GM12801 (cell line): ENCODE data around the gene CIDEB.

Experiments
- TF ChIP-seq, protein P1 (sequence below): IDR thresholded peaks from one replicate; pipeline ENCODE4 v1.5.1; 2011; ENCODE audit warnings: control low read depth; ENCODE audit not compliant: insufficient read length; ENCODE audit errors: extremely low read depth

CIDEB gene

DNA sequence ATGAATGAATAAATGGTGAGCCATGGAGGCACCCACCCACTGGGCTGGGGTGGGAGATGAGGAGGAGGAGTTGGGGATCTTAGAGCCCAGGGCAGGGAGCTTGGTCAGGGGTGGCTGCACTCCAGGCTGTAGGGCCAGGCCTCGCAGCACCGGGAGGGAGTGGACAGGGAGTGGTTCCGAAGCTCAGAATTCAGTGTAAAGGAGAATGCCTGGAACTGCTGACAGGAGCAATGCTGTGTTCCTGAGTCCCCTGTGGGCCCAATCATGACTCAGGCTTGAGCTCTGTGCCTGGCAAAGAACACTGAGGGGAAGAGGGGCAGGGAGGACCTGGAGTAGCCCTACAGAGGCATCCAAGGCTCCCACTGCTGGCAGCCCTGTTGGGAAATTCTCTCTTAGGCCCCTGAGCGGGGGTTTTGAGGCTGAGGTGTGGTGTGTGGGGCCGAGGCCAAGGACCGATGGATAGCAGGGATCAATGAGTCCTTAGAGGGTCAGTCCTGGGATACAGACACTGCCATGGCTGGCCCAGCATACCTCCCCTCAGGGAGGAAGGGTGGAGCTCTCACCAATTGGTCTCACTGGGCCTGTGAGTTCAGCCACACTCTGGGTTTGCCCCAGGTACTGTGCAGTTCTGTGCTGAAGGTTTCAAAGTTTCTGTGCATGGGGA is 26.8 kb downstream of the CIDEB start:
- TF ChIP-seq, protein P1, sequence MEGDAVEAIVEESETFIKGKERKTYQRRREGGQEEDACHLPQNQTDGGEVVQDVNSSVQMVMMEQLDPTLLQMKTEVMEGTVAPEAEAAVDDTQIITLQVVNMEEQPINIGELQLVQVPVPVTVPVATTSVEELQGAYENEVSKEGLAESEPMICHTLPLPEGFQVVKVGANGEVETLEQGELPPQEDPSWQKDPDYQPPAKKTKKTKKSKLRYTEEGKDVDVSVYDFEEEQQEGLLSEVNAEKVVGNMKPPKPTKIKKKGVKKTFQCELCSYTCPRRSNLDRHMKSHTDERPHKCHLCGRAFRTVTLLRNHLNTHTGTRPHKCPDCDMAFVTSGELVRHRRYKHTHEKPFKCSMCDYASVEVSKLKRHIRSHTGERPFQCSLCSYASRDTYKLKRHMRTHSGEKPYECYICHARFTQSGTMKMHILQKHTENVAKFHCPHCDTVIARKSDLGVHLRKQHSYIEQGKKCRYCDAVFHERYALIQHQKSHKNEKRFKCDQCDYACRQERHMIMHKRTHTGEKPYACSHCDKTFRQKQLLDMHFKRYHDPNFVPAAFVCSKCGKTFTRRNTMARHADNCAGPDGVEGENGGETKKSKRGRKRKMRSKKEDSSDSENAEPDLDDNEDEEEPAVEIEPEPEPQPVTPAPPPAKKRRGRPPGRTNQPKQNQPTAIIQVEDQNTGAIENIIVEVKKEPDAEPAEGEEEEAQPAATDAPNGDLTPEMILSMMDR: no peak

DNA sequence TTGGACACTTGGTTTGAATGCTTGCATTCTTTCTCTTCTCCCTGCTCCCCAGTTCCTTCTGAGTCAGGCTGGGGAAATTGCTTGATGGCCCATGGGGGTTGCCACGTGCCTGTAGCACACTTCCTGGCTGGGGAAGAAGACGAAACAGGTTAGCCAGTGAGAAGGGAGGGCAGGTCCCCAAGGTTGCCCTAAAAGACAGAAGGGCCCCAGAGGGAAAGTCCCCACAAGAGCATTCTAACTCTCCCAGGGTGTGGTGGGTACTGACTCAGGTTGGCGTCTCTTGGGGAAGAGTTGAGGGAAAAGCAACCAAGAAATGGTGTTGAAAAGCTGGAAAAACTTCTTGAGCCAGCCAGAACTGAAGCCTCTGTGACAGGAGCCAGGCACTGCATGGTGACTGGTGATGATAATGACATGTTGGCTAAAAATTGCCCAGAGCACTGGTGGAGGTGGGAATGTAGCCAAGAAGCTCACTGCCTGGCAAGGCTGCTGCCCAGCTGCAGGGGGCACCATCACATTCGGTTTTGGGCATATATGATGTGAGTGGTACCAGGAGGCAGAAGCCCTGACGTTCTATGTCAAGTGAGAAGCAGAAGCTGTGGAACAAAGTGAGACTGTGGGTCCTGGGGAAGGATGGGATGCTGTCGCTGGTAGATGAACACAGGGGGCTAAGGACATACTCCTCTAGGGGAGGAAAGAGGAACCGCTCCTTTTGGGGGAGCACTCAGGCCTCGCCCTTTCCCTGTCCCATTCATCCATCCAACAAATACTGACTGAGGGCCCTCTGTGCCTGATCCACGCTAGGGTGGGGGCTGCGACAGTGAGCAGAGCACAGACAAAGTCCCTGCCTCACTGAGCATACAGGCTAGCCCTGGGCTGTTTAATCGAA is 28.2 kb downstream of the CIDEB start:
- TF ChIP-seq, protein P1: no peak

DNA sequence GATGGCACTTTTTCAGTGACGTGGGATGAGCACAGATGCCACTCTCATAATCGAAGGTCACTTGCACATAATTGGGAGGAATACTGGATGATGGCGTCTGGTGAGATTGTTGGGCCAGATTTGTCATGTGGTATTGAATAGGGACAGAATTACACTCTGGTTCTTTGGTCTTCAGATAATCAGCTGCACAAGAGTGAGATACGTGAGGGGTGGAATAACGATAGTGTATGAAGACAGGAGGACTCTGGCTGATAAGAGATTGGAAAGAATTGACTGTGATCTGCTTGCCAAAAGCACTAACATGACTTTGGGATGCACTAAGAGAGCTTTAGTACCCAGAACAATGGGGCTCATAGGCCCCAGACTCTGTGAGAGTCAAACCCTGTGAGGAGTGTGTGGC is 29.4 kb downstream of the CIDEB start:
- TF ChIP-seq, protein P1: no peak

DNA sequence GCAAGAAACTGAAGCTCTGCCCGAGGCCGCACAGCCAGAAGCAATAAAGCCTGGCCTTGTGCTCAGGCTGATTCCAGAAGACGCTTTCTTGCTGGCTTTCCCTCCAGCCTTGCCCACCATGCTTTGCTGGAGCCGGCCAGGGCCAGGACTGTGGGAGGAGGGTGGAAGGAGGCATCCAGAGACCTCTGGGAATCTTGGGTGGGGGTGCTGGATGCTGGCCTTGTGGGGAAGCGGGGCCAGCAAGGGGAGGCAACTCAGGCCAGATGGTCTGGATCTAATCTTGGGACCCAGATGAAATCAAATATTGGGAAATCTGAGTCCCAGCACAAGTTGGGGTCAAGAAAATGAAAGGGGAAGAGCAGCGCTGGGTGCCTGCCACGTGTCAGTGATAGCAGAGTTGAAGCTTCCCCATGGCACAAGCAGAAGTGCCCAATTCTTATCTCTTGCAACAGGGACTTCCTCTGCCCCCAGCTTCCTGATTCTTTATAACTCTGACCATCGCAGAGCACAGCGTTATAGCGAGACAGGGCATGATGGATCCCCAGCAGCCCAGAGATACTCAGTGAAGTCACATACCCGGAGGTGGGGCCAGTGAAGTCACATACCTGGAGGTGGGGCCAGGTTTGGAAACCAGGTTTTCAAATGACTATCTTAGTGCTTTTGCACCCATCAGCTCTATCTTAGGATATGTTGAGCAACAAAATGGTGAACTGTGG is 30.0 kb downstream of the CIDEB start:
- TF ChIP-seq, protein P1: no peak

DNA sequence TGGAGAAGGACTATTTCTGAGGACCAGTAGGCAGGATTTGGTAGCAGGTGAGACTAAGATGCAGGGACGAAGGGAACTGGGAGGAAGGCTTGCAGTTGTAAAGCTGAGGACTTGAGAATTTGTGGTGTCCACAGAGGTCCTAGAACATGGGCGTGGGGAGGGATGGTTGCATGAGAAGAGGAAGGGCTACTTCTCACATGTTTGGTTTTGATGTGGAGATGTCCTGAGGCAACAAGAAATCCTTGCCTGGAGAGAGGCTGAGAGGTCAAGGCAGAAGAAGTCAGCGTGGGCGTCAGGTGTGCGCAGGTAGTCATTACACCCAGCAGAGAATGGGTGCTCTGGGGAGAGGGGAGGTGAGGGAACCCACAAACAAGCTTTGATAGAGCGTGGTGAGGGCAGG is 30.7 kb downstream of the CIDEB start:
- TF ChIP-seq, protein P1: no peak

DNA sequence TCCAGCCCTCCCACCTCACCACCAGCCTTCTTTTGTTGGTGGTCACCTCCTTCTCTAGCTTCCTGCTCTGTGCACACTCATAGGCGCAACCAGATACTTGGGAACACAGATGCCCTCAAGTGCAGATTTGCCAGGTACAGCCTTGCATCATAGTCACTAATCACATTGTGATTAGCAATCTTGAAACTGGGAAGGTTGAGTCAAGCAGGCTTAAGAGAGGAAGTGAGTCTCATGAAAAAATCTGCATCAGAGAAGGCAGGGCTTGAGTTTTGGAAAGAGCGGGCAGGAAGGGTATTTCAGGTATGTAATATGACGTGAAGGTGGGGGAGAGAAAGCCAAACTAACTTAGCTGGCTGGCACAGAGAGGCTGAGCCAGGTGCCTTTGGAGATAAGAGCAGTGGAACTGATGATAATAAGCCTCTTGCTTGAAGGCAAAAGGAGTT is 33.7 kb downstream of the CIDEB start:
- TF ChIP-seq, protein P1: no peak

DNA sequence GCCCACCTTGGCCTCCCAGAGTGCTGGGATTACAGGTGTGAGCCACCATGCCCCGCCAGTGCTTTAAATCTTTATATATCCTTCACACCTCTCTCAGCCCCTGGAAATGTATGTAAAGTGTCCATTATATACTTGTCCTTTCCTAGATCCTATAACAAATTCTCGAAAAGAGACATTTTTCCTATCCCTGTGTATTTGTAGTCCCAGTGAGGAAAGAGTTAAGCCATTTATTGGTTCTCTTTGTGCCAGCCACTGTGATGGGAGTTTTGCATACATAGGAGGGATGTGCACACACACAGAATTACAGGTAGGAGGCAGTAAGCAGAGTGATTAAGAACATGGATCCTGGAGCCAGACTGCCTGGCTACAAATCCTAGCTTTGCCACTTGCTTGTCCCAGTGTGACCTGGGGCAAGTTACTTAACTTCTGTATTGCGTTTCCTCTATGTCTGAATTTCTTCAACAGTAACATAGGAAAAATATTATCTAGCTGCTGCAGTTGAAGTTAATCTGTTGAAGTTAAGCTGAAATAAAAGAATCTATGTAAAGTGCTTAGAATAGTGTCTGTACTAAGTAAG is 34.3 kb downstream of the CIDEB start:
- TF ChIP-seq, protein P1: no peak
